COLO668 (cell line): ENCODE results near the gene TMEM123.

ENCODE experiments used
- DNase-seq: peaks from one replicate; lab custom pipeline; 2025; ENCODE audit not compliant: unreplicated experiment; lab: John Stamatoyannopoulos, UW

The TMEM123 gene

DNA sequence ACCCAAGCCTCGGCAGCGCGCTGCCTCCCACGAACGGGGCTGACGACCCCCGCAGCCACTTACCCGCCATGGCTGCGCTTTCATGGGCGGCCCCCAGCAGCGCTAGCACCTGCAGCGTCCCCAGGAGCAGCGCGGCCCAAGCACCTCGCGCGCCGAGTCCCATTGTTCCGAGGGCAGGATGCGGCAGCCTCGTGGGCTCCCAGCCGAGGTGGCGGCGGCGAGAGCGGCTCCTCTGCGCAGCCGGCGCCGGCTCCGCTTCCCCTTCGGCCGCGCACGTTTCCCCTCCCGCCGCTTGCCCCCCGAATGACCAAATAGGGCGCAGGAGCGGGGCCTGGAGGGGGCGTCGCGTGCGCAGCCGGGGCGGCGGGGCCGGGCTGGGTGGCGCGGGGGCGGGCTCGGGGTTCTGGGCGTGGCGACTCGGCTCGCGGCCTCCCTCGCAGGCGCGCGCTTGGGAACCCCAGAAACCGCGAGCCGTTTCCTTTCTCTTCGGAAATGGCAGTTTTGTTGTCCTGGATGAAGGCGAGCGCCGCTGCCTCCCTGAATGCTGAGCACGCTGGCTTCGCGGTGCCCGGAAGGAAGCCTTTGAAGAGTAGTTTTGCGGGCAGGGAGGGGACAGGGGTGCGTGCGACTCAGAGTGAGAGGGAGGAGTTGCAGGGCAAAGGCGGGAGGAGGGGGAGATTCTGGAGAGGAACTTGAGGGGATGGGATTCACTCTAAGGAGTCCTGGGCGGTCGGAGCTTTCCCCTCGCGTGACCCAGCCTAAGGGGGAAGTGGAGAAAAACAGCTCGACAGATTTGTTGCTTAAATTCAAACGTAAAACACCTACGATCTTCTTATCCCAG lies at the start of gene TMEM123:
Gene TMEM123 (minus strand): TSS at position 305 of the 841 bp plus-strand sequence. CDS start 142 bp downstream, at position 163.
- peak; percentile 85 for DNase-seq

DNA sequence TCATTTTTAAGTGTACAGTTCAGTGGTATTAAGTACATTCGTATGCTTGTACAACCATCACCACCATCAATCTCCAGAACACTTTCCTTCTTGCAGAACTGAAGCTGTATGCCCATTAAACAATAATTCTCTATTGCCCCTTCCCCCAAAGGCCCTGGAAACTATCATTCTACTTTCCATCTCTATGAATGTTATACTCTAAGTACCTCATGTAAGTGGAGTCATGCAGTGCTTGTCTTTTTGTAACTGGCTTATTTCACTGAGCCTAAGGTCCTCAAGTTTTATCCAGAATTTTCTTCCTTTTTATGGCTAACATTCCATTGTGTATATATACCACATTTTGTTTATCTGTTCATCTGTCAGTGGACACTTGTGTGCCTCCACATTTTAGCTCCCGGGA lies 48.3 kb upstream of the TMEM123 start:
- DNase-seq: no peak

- no peak for DNase-seq
These were observed 47.4 kb upstream of the TMEM123 start for GRCh38 chr11:102499931-102500330.

DNA sequence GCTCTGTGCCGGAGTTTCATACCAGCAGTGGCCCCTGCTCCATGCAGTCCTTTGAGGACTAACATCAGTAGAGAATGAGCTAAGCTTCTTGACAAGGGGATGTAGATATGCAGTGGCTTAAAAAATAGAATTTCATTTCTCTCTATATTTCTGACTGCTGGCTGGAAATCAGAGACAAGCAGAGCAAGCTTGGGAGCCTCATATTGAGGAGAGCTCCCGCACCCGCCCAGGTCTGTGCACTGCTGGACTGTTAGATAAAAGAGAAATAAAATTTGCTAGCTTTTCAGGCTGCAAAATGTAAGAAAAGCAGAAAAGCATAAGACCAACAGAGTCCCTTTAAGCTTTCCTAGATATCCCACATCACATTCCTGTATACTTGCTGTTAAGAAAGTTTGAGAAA lies 46.6 kb upstream of the TMEM123 start:
- no peak for DNase-seq

DNA sequence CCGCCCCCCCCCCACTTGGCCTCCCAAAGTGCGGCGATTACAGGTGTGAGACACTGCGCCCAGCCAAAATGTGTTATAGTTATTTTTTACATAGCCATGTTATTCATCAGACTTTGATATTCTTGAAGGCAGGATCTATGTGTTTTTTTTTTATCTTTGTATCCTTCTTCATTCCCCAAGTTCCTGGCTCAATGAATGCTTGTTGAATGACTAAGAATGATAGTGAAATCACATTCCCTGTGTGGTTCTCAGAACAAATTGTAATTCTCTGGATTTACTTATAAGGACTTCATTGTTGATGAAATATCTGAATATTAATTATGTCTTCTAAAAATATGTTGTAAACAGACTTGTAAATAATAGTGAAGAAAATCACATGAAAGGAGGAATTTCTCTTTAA lies 44.5 kb upstream of the TMEM123 start:
- no peak for DNase-seq

DNA sequence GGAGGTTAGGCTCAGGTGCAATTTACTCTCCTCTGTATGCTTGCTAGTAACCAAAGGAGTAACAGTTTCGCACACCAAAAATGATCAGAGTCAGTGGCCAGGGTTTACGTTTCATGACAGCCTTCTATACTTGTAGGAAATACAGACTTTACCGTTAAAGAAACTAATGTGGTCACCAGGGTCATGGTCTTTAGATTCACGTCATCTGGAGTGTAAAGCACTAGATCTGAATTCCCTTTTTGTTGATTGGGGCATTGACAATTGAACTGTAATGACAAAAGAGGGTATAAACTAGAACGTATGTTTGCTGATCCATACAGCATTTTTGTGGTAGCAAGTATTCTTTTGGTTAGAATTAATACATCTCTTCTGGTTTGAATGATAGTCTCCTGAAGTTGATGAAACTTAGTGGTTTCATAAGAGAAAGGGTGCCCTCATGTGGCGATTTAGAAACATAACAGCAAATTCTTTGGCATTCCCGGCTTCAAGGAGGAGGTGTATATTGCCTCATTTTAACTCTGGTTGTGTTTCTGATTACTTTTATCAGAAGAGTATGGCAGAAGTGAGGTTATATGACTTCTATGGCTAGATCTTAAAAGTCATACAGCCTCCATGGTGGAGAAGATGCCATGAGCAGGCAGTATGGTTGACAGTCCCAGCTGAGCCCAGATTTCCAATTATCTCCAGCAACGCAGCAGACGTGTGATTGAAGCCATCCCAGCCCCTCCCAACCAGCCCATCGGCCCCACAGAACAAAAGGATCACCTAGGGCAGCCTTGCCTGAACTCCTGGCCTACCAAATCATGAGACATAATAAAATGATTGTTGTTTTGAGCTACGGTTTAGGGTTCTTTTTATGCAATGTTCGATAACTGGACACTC lies 42.8 kb upstream of the TMEM123 start:
- DNase-seq: peak; percentile 28

- DNase-seq: no peak
These were observed 41.7 kb upstream of the TMEM123 start for GRCh38 chr11:102494216-102494615.

DNA sequence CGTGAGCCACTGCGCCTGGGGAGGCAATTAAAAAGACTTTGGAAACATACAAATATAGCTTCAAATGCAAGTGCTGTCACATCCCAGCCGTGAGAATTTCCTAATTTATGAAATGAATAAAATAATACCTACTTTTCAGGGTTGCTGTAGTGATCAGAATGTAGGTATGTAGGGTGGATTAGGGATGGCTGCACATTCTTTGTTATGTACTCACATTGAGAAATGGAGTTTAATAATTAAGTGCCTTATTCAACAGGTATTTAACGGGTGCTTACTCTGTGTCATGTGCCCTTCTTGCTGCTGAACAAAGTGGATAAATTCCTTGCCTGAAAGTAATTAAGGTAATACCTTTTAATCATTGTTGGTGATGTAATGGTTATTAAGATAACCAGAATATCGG lies 41.0 kb upstream of the TMEM123 start:
- DNase-seq: no peak

DNA sequence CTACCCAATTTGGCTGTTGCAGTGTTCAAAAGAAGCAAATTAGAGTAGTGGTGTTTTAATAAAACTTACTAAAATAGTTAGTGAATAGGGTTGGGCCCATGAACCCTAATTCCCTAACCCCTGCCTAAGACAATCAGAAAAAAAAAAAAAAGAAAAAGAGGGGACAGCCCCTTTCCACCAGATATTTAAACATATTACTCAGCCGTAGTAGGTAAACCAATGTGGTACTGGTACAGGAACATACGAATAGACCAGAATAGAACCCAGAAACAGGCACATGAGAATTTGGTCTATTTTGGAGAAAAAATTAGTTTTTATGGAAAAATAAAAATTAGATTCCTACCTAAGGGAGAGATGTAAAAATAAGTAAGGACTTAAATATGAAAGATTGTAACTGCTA lies 39.4 kb upstream of the TMEM123 start:
- DNase-seq: no peak

- no peak for DNase-seq
These were observed 36.9 kb upstream of the TMEM123 start for GRCh38 chr11:102489186-102490145.

- DNase-seq: no peak
These were observed 35.6 kb upstream of the TMEM123 start for GRCh38 chr11:102488208-102488607.

GRCh38 chr11:102487214-102487613 lies 34.6 kb upstream of the TMEM123 start:
- DNase-seq: no peak

- DNase-seq: no peak
These were observed 34.0 kb upstream of the TMEM123 start for GRCh38 chr11:102486584-102486983.

- DNase-seq: no peak
These were observed 32.6 kb upstream of the TMEM123 start for GRCh38 chr11:102485095-102485722.

- no peak for DNase-seq
These were observed 29.9 kb upstream of the TMEM123 start for GRCh38 chr11:102482433-102482832.

- no peak for DNase-seq
These were observed 27.2 kb upstream of the TMEM123 start for GRCh38 chr11:102479733-102480132.

- DNase-seq: no peak
These were observed 26.2 kb upstream of the TMEM123 start for GRCh38 chr11:102478673-102479299.

GRCh38 chr11:102476812-102477211 lies 24.2 kb upstream of the TMEM123 start:
- peak; percentile 16 for DNase-seq

DNA sequence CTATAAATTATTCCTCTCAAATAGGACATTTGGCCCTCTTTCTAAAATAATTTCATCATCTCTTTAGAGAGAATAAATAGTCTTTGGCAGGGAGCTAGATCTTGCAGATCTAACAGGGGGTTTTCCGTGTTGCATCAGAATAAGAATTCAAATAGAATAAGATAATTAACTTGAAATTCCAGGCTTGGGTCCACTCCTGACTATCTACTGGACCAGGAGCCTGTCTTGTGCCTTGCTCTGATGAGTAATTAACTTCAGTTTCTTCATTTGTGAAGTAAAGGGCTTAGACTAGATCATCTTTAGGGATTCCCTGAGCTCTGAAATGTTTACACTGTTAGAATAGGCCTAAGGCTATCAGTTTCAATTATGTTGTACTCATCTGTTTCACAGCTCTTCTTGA lies 23.5 kb upstream of the TMEM123 start:
- no peak for DNase-seq

DNA sequence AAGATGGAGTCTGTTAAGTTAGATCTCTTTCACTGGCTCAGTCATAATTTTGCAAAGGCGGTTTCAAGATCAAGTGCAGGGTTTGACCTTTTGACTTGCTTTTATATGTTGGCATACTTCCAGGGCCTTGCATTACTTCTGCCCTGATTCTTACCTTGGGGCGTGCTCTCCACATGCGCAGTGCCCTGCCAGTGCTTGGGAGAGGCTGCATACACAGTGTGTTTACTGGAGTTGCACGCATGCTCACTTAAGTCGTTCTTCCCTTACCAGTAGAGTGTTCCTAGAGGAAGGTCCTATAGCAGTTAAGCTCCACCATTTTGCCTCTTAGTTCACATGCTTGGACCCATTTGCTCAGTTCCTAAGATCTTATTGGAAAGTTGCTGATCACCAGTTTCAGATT lies 21.0 kb upstream of the TMEM123 start:
- DNase-seq: no peak
